HG02943 (cell line): Measurements from ENCODE around the gene CRADD.
"Not testable (repeated sequence)": the region's sequence is repeated elsewhere in the genome, so short reads cannot be mapped to it uniquely, and the experiment has no call there.

Experiments
- ATAC-seq: cut with Tn5 transposase; IDR thresholded peaks from one replicate; pipeline ENCODE4 v1.9.1; 2021; ENCODE audit warnings: mild to moderate bottlenecking, low read depth, moderate library complexity; ENCODE audit not compliant: unreplicated experiment

CRADD gene

GRCh38 chr12:93705237-93705636 is 28.1 kb downstream of the CRADD start:
- ATAC-seq, result no peak

GRCh38 chr12:93706387-93706786 is 29.2 kb downstream of the CRADD start:
- ATAC-seq, result no peak

- no peak for ATAC-seq
Measured at GRCh38 chr12:93706824-93707223, 29.6 kb downstream of the CRADD start.

- ATAC-seq, result no peak
Measured at GRCh38 chr12:93707836-93708235, 30.7 kb downstream of the CRADD start.

- no peak for ATAC-seq
Measured at GRCh38 chr12:93708952-93709351, 31.8 kb downstream of the CRADD start.

GRCh38 chr12:93709386-93709785 is 32.2 kb downstream of the CRADD start:
- ATAC-seq, result no peak

- no peak for ATAC-seq
Measured at GRCh38 chr12:93710574-93710926, 33.4 kb downstream of the CRADD start.

GRCh38 chr12:93711502-93711901 is 34.3 kb downstream of the CRADD start:
- not testable (repeated sequence) for ATAC-seq

- no peak for ATAC-seq
Measured at GRCh38 chr12:93712200-93712599, 35.0 kb downstream of the CRADD start.

- no peak for ATAC-seq
Measured at GRCh38 chr12:93713060-93713459, 35.9 kb downstream of the CRADD start.

GRCh38 chr12:93713800-93714199 is 36.6 kb downstream of the CRADD start:
- no peak for ATAC-seq

- ATAC-seq, result no peak
Measured at GRCh38 chr12:93714382-93714781, 37.2 kb downstream of the CRADD start.

- no peak for ATAC-seq
Measured at GRCh38 chr12:93719710-93720109, 42.5 kb downstream of the CRADD start.

- no peak for ATAC-seq
Measured at GRCh38 chr12:93720559-93720958, 43.4 kb downstream of the CRADD start.

- no peak for ATAC-seq
Measured at GRCh38 chr12:93722179-93722578, 45.0 kb downstream of the CRADD start.

- ATAC-seq, result no peak
Measured at GRCh38 chr12:93722835-93723567, 45.8 kb downstream of the CRADD start.

GRCh38 chr12:93723568-93723930 is 46.4 kb downstream of the CRADD start:
- ATAC-seq, result no peak

GRCh38 chr12:93725531-93725930 is 48.4 kb downstream of the CRADD start:
- no peak for ATAC-seq

- no peak for ATAC-seq
Measured at GRCh38 chr12:93727195-93727811, 50.1 kb downstream of the CRADD start.

- no peak for ATAC-seq
Measured at GRCh38 chr12:93727911-93728310, 50.7 kb downstream of the CRADD start.

- ATAC-seq, result no peak
Measured at GRCh38 chr12:93729934-93730333, 52.8 kb downstream of the CRADD start.

- ATAC-seq, result no peak
Measured at GRCh38 chr12:93733358-93733757, 56.2 kb downstream of the CRADD start.
